CD4-positive, alpha-beta T cell (primary cell): Measurements from ENCODE around the gene EXOSC5. TPM values are rescaled to one million over a fixed set of nuclear protein-coding genes. Genes with fewer than 3 reads are reported as not detected.

ENCODE experiments used
- ATAC-seq: fragments of 200-7000 bp; cut with Tn5 transposase; one replicate; pipeline ENCODE4 v1.10.0; 2022; ENCODE audit warnings: mild to moderate bottlenecking; ENCODE audit not compliant: poor library complexity
- CTCF ChIA-PET: fragments of 350-600 bp; sonication (Branson Sonifier 250); formaldehyde crosslinking; loops from one replicate; lab custom pipeline; 2021; ENCODE audit warnings: antibody characterized with exemption, inconsistent platforms; lab: Charles Lee
- POLR2A ChIA-PET: fragments of 350-600 bp; sonication (Branson Sonifier 250); formaldehyde crosslinking; loops from one replicate; lab custom pipeline; 2021; ENCODE audit warnings: antibody characterized with exemption, inconsistent platforms; lab: Charles Lee
- DNase-seq, 14 experiments: peaks; one replicate each; pipeline ENCODE4 v3.0.0-alpha.2; 2013 to 2020; ENCODE audit warnings: mixed read lengths in 2 of 14
- H3K27ac ChIP-seq, 2 donors: one replicate each; pipeline versions ENCODE4 v1.5.1 to v1.7.0; 2013; ENCODE audit warnings: low read length in 2 of 2, low read depth in 1 of 2, mild to moderate bottlenecking in 1 of 2
- H3K27me3 ChIP-seq, 2 experiments: 1 replicate in 1 of 2; 2 replicates in 1 of 2; pipeline versions ENCODE4 v1.6.1 to v1.7.0; 2013; ENCODE audit warnings: low read length in 2 of 2, control low read depth in 1 of 2, mild to moderate bottlenecking in 1 of 2, moderate library complexity in 1 of 2; ENCODE audit not compliant: insufficient read depth in 2 of 2, control insufficient read depth in 1 of 2
- H3K36me3 ChIP-seq: one replicate; pipeline ENCODE4 v1.6.1; 2013; ENCODE audit warnings: low read length, control low read depth; ENCODE audit not compliant: insufficient read depth
- H3K4me1 ChIP-seq: one replicate; pipeline ENCODE4 v1.6.1; 2013; ENCODE audit warnings: low read length, control low read depth; ENCODE audit not compliant: insufficient read depth
- H3K4me3 ChIP-seq: one replicate; pipeline ENCODE4 v1.5.1; 2013; ENCODE audit warnings: mild to moderate bottlenecking, low read length, moderate library complexity
- H3K9me3 ChIP-seq, 2 experiments: 1 replicate in 1 of 2; 2 replicates in 1 of 2; pipeline versions ENCODE4 v1.6.1 to v1.7.0; 2013; ENCODE audit warnings: low read length in 2 of 2, mild to moderate bottlenecking in 2 of 2, control low read depth in 1 of 2, moderate library complexity in 1 of 2; ENCODE audit not compliant: control insufficient read depth in 1 of 2, insufficient read depth in 1 of 2
- H3K27ac Mint-ChIP-seq: one replicate; pipeline ENCODE4 v1.8.0; 2020; ENCODE audit warnings: mixed read lengths
- H3K27me3 Mint-ChIP-seq: one replicate; pipeline ENCODE4 v1.8.0; 2021; ENCODE audit warnings: mixed read lengths
- H3K36me3 Mint-ChIP-seq: one replicate; pipeline ENCODE4 v1.8.0; 2021; ENCODE audit warnings: low read depth, mixed read lengths
- H3K4me1 Mint-ChIP-seq: one replicate; pipeline ENCODE4 v1.8.0; 2021; ENCODE audit warnings: low read depth, mixed read lengths
- H3K4me3 Mint-ChIP-seq: one replicate; pipeline ENCODE4 v1.8.0; 2020; ENCODE audit warnings: mild to moderate bottlenecking, mixed read lengths
- H3K9me3 Mint-ChIP-seq: one replicate; pipeline ENCODE4 v1.8.0; 2020; ENCODE audit warnings: mixed read lengths
- CTCF ChIP-seq: fragments of 200-600 bp; IDR thresholded peaks from one replicate; pipeline ENCODE4 v1.8.0; 2022; ENCODE audit warnings: antibody characterized with exemption, mild to moderate bottlenecking
- intact Hi-C, 2 experiments: fragments of 100-400 bp; cut with DNase I in 1 of 2; cut with micrococcal nuclease in 1 of 2; formaldehyde crosslinking; loops; one replicate each; pipeline versions ENCODE4 v1.15.1 to v1.9.0; 2023 to 2025; cut with DNase I, micrococcal nuclease
- total RNA-seq, 174 experiments: library from RNA in 2 of 174; stranded (reverse) in 2 of 174; gene quantifications; one replicate each; pipeline ENCODE4 v1.2.3 and lab custom pipeline; 2021 to 2026

EXOSC5 gene
- total RNA-seq, 2 experiments from 2014 or later, result 6.5 to 7.5 TPM

- no peak for ATAC-seq
- POLR2A ChIA-PET, result interaction anchor here (0.7 kb wide), 1 partner anchor 138 kb away, joined by 3 read pairs; no protein-coding TSS in a partner anchor
- Mint-ChIP-seq H3K27me3 (no peaks in the 10 kb centered on the region), H3K9me3 (no peaks in the 10 kb centered on the region), H3K27ac (peak overlapping the region; percentile 49), H3K4me1 (peaks cover 33% of the 10 kb centered on the region), H3K4me3 (no peak overlapping the region), H3K36me3 (peaks cover 45% of the 10 kb centered on the region)
- no peak for DNase-seq
- Histone ChIP-seq H3K27ac (no peak overlapping the region), H3K36me3 (peaks cover 45% of the 10 kb centered on the region), H3K9me3 (peaks cover 0 to 6% of the 10 kb centered on the region in 2 experiments), H3K4me3 (peak overlapping the region; percentile 54), H3K27me3 (no peaks in the 10 kb centered on the region), H3K4me1 (peaks cover 62% of the 10 kb centered on the region)
- CTCF ChIA-PET, result interaction anchor here (0.6 to 0.8 kb wide), 2 partner anchors 49 to 118 kb away, joined by 3 read pairs; no protein-coding TSS in a partner anchor
- TF ChIP-seq CTCF, result no peak
- intact Hi-C loops, result no loop called here
These were observed 29.1 kb upstream of the EXOSC5 start for GRCh38 chr19:41426116-41426841.

GRCh38 chr19:41425174-41426115 lies 28.3 kb upstream of the EXOSC5 start:
- Mint-ChIP-seq H3K4me3 (peak overlapping the region; percentile 42), H3K27me3 (no peaks in the 10 kb centered on the region), H3K4me1 (peaks cover 29% of the 10 kb centered on the region), H3K36me3 (peaks cover 49% of the 10 kb centered on the region), H3K27ac (peak overlapping the region; percentile 49), H3K9me3 (no peaks in the 10 kb centered on the region)
- intact Hi-C loops, result no loop called here
- H3K27ac ChIP-seq, result no peak overlapping the region
- no peak for DNase-seq
- CTCF ChIA-PET, result no interaction called here
- POLR2A ChIA-PET, result no interaction called here
- no peak overlapping the region for H3K4me3 ChIP-seq
- H3K36me3 ChIP-seq, result peaks cover 48% of the 10 kb centered on the region
- H3K9me3 ChIP-seq, result peaks cover 0 to 6% of the 10 kb centered on the region in 2 experiments
- H3K4me1 ChIP-seq, result peaks cover 64% of the 10 kb centered on the region
- H3K27me3 ChIP-seq, result no peaks in the 10 kb centered on the region
- no peak for ATAC-seq
- no peak for TF ChIP-seq CTCF

- Histone ChIP-seq H3K27me3 (no peaks in the 10 kb centered on the region), H3K4me3 (no peak overlapping the region), H3K36me3 (peaks cover 57% of the 10 kb centered on the region), H3K9me3 (peaks cover 0 to 6% of the 10 kb centered on the region in 2 experiments), H3K4me1 (peaks cover 64% of the 10 kb centered on the region), H3K27ac (no peak overlapping the region)
- Mint-ChIP-seq H3K9me3 (no peaks in the 10 kb centered on the region), H3K36me3 (peaks cover 58% of the 10 kb centered on the region), H3K27ac (no peak overlapping the region), H3K27me3 (no peaks in the 10 kb centered on the region), H3K4me3 (no peak overlapping the region), H3K4me1 (peaks cover 29% of the 10 kb centered on the region)
- no peak for ATAC-seq
- POLR2A ChIA-PET, result no interaction called here
- peak in 1 of 14 experiments; percentile 27 for DNase-seq
- intact Hi-C loops, result no loop called here
- CTCF ChIA-PET, result no interaction called here
- no peak for TF ChIP-seq CTCF
These were observed 27.4 kb upstream of the EXOSC5 start for GRCh38 chr19:41424335-41425173.
